VCaP (cell line): ENCODE measurements around the gene P2RX5.

Source experiments
- H3K27ac ChIP-seq: fragments of 450-650 bp; 2 replicates; pipeline ENCODE4 v1.5.1; 2017
- TF ChIP-seq, protein P1 (sequence below): fragments of 450-650 bp; conservative IDR thresholded peaks from 2 replicates; pipeline ENCODE4 v1.5.1; 2017; ENCODE audit warnings: mild to moderate bottlenecking, moderate library complexity

Gene P2RX5

DNA sequence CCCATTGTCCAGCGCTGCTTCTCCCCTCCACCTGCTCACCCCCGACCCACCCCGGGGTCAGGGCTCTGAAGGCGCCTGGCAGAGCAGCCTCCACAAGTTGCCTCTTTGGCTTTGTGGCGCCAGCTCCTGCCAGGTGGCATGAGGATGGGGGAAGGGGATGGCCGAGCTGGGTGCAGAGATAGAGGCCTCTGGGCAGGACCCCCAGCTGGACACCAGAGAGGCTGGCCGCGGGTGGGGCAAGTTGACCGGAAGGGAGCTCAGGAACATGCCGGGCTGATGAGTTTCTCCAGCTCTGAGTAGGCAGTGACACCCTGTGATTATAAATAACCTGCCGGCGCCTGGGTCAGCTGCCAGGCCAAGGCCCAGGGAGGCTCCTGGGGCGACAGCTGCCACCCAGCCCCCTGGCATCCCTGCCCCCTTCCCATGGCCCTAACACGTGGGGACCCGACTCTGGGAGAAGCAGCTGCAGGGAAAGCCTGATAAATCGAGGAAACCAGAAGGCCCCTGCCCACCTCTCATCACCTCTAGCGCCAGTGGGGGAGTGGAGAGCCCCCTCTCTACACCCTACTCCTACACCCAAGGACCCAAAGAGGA is 729 bp downstream of the P2RX5 start:
- TF ChIP-seq, protein P1, sequence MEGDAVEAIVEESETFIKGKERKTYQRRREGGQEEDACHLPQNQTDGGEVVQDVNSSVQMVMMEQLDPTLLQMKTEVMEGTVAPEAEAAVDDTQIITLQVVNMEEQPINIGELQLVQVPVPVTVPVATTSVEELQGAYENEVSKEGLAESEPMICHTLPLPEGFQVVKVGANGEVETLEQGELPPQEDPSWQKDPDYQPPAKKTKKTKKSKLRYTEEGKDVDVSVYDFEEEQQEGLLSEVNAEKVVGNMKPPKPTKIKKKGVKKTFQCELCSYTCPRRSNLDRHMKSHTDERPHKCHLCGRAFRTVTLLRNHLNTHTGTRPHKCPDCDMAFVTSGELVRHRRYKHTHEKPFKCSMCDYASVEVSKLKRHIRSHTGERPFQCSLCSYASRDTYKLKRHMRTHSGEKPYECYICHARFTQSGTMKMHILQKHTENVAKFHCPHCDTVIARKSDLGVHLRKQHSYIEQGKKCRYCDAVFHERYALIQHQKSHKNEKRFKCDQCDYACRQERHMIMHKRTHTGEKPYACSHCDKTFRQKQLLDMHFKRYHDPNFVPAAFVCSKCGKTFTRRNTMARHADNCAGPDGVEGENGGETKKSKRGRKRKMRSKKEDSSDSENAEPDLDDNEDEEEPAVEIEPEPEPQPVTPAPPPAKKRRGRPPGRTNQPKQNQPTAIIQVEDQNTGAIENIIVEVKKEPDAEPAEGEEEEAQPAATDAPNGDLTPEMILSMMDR, result no peak; the same call in 1 of the 2 replicates
- peak overlapping the region; percentile 91 for H3K27ac ChIP-seq

DNA sequence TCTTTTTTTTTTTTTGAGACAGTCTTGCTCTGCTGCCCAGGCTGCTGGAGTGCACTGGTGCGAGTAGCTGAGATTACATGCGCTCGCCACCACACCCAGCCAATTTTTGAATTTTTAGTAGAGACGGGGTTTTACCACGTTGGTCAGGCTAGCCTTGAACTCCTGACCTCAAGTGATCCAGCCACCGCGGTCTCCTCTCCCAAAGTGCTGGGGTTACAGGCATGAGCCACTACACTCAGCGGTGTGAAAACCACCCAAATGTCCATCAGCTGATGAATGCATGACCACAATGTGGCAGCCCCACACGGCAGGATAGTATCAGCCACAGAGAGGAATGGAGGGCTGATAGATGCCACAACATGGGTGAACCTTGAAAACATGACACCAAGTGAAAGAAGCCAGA is 2.1 kb downstream of the P2RX5 start:
- peak overlapping the region; percentile 91 for H3K27ac ChIP-seq
- TF ChIP-seq, protein P1, result no peak

DNA sequence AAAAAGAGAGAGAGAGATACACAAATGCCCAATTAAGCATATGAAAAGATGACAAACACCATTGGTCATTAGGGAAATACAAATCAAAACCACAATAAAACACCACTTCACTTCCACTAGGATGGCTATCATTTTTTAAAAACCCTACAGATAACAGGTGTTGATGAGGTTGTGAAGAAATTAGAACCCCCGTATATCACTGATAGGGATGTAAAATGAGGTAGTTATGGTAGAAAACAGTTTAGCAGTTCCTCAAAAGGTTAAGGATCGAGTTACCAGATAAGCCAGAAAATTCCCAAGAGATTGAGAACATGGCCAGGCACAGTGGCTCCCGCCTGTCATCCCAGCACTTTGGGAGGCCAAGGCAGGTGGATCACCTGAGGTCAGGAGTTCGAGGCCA is 2.8 kb downstream of the P2RX5 start:
- TF ChIP-seq, protein P1, result no peak
- peak overlapping the region; percentile 91; the same call in 1 of the 2 replicates for H3K27ac ChIP-seq

DNA sequence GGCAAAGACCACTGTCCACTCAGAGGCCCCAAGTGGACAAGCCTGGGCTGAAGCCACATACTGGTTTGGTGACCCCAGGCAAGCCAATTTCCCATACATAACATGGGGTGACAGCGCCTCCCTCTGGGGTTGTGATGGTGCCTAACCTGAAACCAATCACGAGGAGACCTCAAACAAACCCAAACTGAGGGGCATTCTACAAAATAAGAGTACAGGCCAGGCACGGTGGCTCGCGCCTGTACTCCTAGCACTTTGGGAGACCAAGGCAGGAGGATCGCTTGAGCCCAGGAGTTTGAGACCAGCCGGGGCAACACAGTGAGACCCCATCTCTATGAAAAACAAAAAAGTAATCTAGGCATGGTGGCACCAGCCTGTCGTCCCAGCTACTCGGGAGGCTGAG is 3.6 kb downstream of the P2RX5 start:
- TF ChIP-seq, protein P1, result 0 out of 2 replicates have a peak, but pooled peaks have one; percentile 11
- no peak overlapping the region for H3K27ac ChIP-seq

DNA sequence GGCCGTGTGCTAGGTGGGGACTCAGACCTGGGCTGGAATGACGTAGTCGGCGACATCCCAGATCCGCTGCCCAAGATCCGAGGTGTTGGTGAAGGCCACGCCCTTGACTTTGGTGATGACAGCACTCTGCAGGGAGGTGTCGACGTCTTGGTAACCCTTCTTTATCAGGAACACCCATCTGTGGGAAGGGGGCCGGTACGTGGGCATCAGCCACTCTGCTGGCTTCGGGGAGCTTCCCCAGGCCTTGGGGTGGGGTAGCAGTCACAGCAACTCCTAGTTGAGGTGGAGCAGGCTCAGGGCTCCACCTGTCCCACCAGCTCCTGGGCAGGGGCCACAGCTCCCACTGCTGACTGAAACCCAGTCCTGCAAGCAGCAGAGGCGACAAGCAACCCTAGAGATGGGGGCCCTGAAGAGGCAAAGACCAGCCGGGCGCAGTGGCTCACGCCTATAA is 4.3 kb downstream of the P2RX5 start:
- TF ChIP-seq, protein P1, result no peak
- no peak overlapping the region for H3K27ac ChIP-seq

DNA sequence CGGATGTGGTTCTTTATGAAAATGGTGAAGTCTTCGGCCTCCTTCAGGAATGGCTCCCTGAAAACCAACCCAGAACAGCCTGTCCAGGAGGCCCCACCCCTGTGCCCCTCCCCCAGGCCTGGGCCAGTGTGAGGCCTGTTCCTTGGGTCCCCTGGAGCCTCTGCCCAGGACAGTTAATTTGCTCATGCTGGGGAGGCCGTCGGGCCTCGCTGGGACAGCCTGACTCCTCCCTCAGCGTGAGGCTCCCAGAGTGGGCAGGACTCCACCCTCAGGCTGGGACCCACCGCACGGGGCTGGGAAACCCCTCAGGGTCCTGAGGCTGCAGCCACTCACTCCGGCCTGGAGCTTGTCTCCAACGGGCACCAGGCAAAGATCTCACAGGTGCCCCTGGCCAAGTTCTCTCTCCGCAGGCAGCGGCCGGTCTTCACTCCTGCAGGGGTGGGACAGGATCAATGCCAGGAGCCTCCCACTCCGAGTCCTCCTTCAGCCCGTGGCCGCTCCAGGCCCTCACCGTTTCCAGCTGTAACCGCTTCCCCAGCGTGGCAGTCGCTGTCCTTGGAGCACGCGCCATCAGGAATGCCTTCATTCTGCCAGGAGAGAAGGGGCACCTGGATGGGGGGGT is 5.8 kb downstream of the P2RX5 start:
- TF ChIP-seq, protein P1, result no peak
- H3K27ac ChIP-seq, result no peak overlapping the region

DNA sequence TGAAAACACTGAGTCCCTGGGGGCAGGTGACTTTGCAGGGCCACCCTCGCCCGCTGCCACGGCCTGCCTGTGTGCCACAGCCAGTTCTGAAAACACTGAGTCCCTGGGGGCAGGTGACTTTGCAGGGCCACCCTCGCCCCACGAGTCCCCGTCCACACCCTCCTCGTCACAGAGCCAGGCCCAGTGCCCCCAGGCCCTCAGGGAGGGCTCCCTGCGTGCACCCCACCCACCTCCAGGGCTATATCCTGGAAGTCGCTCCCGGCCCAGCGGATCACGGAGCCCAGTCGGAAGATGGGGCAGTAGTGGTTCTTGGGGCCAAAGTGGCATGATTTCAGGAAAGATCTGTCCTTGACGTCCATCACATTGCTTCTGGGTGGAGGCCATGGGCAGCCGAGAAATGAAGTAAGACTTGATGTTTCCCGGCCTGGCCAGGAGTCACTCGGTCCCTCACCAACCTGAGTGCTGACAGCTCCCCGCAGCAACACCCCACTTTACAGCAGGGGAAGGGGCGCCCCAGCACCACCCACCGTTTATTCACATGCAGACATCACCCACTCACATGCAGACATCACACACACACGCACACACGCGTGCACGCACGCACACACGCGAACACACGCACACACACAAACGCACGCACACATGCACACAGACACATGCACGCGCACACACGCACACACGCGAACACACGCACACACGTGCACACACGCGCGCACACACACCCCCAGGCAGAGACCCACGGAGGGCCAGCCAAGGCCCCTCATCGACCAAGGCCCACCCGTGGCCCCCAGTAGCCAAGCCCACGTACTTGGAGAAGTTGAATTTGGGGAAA is 6.5 kb downstream of the P2RX5 start:
- H3K27ac ChIP-seq, result no peak overlapping the region
- TF ChIP-seq, protein P1, result no peak
